Ishikawa (cell line): ENCODE data around the gene DPAGT1.

Source experiments
- CEBPB ChIP-seq: IDR thresholded peaks from 2 replicates; pipeline ENCODE4 v1.6.1; 2012
- CREB1 ChIP-seq: IDR thresholded peaks from 2 replicates; pipeline ENCODE4 v1.6.1; 2012; ENCODE audit warnings: low read depth
- EGR1 ChIP-seq: IDR thresholded peaks from 2 replicates; pipeline ENCODE4 v1.6.1; 2012
- EP300 ChIP-seq: IDR thresholded peaks from 2 replicates; pipeline ENCODE4 v1.6.1; 2012; ENCODE audit warnings: borderline replicate concordance
- FOXM1 ChIP-seq: IDR thresholded peaks from 2 replicates; pipeline ENCODE4 v1.6.1; 2012; ENCODE audit warnings: low read depth, borderline replicate concordance
- MAX ChIP-seq: IDR thresholded peaks from 2 replicates; pipeline ENCODE4 v1.6.1; 2012
- NFIC ChIP-seq: IDR thresholded peaks from 2 replicates; pipeline ENCODE4 v1.6.1; 2012
- RAD21 ChIP-seq: IDR thresholded peaks from 2 replicates; pipeline ENCODE4 v1.6.1; 2012; ENCODE audit warnings: low read depth
- REST ChIP-seq: IDR thresholded peaks from 2 replicates; pipeline ENCODE4 v1.6.1; 2012; ENCODE audit warnings: low read depth, mild to moderate bottlenecking
- TAF1 ChIP-seq: IDR thresholded peaks from 2 replicates; pipeline ENCODE4 v1.6.1; 2012; ENCODE audit warnings: low read depth, mild to moderate bottlenecking
- TCF12 ChIP-seq: IDR thresholded peaks from 2 replicates; pipeline ENCODE4 v1.6.1; 2012; ENCODE audit warnings: low read depth
- TEAD4 ChIP-seq: IDR thresholded peaks from 2 replicates; pipeline ENCODE4 v1.6.1; 2012
- USF1 ChIP-seq: IDR thresholded peaks from 2 replicates; pipeline ENCODE4 v1.6.1; 2012
- YY1 ChIP-seq: IDR thresholded peaks from 2 replicates; pipeline ENCODE4 v1.6.1; 2012; ENCODE audit warnings: low read depth
- ZBTB7A ChIP-seq: IDR thresholded peaks from 2 replicates; pipeline ENCODE4 v1.6.1; 2012; ENCODE audit warnings: low read depth

The DPAGT1 gene

GRCh38 chr11:119148720-119149017, 47.0 kb upstream of the DPAGT1 start:
- TF ChIP-seq FOXM1 (no peak), RAD21 (no peak), MAX (peak; percentile 13; the same call in 1 of the 2 replicates), REST (no peak), TAF1 (no peak), CEBPB (peak; percentile 23; the same call in 1 of the 2 replicates), TCF12 (no peak)

- TF ChIP-seq FOXM1, result no peak
- TF ChIP-seq USF1, result no peak
- TF ChIP-seq EP300, result no peak
- TF ChIP-seq RAD21, result no peak
- TF ChIP-seq ZBTB7A, result no peak
- no peak for TF ChIP-seq MAX
- no peak for TF ChIP-seq TEAD4
- TF ChIP-seq TCF12, result no peak
- no peak for TF ChIP-seq YY1
- TF ChIP-seq EGR1, result no peak
- TF ChIP-seq CEBPB, result no peak
Measured at GRCh38 chr11:119147604-119148333, 46.1 kb upstream of the DPAGT1 start.

- no peak for TF ChIP-seq REST
- no peak for TF ChIP-seq CEBPB
- TF ChIP-seq FOXM1, result no peak
- TF ChIP-seq NFIC, result no peak
- TF ChIP-seq CREB1, result no peak
- no peak for TF ChIP-seq MAX
- TF ChIP-seq EGR1, result no peak
- TF ChIP-seq TAF1, result no peak
- TF ChIP-seq USF1, result no peak
Measured at GRCh38 chr11:119145551-119145950, 43.9 kb upstream of the DPAGT1 start.

- TF ChIP-seq RAD21 (peak; percentile 64), TEAD4 (no peak)
Measured at GRCh38 chr11:119144825-119145486, 43.3 kb upstream of the DPAGT1 start.

GRCh38 chr11:119134389-119134978, 32.8 kb upstream of the DPAGT1 start:
- TF ChIP-seq CREB1, result no peak
- no peak for TF ChIP-seq FOXM1
- peak; percentile 27; the same call in 1 of the 2 replicates for TF ChIP-seq RAD21
- TF ChIP-seq YY1, result no peak
- no peak for TF ChIP-seq MAX
- TF ChIP-seq CEBPB, result no peak

- no peak for TF ChIP-seq TCF12
- no peak for TF ChIP-seq REST
- no peak for TF ChIP-seq MAX
- TF ChIP-seq ZBTB7A, result no peak
- TF ChIP-seq CREB1, result no peak
Measured at GRCh38 chr11:119130662-119131061, 29.0 kb upstream of the DPAGT1 start.
